Stimulated activated CD8-positive, alpha-beta memory T cell treated with anti-CD3 and anti-CD28 coated beads, Interleukin-2, amount 100 ng/mL, for 48 hours (primary cell): Measurements from ENCODE around the gene CCDC194.
"Not testable (repeated sequence)": the region's sequence is repeated elsewhere in the genome, so short reads cannot be mapped to it uniquely, and the experiment has no call there.

Experiments
- DNase-seq, 2 donors: peaks; one replicate each; pipeline ENCODE4 v3.0.0-alpha.2; 2020; ENCODE audit warnings: low read depth in 2 of 2

CCDC194 gene

DNA sequence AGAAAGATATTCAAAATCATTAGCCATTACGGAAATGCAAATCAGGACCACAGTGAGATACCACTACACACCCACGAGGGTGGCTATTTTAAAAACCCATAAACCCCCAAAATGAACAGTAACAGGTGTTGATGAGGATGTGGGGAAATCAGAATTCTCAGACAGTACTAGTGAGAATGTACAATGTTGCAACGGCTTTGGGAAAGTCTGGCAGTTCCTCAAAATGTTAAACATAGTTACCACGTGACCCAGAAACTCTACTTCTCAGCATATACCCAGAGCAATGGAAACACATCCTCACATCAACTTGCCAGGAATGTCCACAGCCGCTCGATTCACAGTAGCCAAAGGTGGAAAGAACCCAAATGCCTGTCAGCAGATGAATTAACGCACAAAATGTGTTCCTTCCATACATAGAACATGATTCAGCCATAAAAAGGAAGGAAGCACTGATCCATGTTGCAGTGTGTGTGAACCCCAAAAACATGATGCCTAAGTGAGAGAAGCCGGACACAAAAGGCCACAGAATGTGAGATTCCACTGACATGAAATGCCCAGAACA lies 23.9 kb downstream of the CCDC194 start:
- no peak for DNase-seq

GRCh38 chr19:17365361-17365760 lies 28.6 kb downstream of the CCDC194 start:
- DNase-seq: no peak

GRCh38 chr19:17363852-17364605 lies 30.0 kb downstream of the CCDC194 start:
- DNase-seq: not testable (repeated sequence)

GRCh38 chr19:17359905-17360800 lies 33.8 kb downstream of the CCDC194 start:
- DNase-seq: no peak

- no peak for DNase-seq
Measured at GRCh38 chr19:17358395-17358794, 35.6 kb downstream of the CCDC194 start.

DNA sequence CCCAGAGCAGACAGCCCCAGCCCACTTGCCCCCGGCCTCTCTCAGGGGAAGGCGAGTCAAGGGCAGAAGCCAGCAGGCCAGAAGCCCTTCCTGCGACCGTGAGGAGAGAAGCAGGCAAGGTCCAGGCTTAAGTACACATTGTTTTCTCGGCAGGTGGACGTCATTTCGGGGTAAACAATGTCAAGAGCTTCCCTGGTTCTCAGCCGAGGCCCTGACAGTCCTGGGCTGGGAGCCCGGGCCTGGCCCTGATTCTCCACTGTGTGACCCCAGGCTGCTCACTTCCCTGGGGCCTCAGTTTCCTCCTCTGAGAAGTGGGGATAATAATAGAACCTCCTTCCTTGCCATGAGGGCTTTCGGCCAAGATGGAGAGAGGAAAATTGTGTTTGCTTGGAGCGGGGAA lies 36.3 kb downstream of the CCDC194 start:
- no peak for DNase-seq

DNA sequence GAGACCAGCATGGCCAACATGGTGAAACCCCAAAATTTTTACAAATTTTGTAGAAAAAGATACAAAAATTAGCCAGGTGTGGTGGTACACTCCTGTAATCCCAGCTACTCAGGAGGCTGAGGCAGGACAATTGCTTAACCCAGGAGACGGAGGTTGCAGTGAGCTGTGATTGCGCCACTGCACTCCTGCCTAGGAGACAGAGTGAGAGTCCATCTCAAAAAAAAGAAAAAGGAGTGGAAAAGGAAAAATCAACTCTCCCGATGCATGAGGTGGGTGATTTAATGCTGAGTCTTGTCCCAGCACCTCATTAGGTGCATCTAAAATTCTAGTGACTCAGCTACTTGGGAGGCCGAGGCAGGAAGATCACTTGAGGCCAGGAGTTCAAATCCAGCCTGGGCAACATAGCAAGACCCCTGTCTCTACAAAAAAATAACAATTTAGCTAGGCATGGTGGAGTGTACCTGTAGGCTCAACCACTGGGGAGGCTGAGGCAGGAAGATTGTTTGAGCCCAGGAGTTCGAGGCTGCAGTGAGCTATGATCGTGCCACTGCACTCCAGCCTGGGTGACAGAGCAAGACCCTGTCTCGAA lies 36.8 kb downstream of the CCDC194 start:
- DNase-seq: no peak

GRCh38 chr19:17353386-17353785 lies 40.6 kb downstream of the CCDC194 start:
- DNase-seq: no peak

DNA sequence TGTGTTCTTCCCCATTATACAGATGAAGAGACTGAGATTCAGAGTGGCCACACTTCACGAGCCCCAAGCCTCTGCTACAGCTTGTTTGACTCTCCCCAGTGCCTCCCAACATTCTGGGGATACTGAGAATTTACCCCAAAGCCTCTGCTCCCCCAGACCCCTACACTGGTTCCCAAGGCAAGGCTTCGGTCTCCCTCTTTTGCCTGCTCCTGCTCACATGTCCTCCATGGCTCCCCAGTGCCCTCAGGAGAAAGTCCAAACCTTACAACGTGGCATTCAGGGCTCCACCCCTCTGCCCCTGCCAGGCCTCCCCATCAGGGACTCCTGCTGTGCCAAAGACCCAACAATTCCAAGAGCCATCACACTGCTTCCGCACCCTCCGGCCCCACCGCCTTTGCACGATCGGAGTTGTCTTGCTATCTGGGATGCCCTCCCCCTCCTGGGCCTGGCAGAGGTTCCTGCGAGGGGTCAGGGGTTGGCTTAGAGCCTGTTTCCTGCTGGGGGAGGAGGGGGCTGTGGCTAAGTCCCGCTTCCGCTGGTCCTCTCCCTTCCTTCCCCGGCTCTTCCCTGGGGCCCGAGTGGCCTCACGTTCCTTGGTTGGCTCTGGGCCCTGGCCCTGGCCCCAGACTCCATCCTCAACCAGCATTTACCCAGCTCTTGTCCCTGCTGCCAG lies 41.3 kb downstream of the CCDC194 start:
- no peak for DNase-seq

DNA sequence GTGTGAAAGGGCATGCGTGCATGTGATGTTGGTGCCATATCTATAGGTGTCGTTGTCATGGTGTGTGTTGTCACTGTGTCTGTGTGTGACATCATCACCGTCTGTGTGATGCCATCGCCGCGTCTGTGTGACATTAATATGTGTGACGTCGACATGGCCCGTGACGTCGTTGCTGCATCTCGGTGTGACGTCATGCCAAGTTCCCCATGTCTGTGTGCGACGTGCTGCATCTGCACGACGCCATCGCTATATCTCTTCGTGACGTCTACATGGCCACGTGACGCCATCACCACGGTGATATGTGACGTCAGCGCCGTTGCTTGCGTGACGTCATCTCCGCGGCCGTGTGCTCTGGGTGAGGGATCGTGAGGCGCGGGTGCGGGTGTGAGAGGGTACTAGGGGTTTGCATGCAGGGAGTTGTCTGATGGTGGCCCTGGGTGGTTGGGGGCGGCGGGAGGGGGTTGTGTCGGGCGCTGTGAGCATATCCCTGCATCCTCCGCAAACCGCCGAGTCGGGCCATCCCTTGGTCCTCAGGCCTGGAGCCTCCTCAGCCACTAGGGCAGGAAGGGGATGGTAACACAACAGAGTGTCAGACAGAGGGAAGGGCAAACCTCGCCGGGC lies 42.1 kb downstream of the CCDC194 start:
- no peak for DNase-seq

DNA sequence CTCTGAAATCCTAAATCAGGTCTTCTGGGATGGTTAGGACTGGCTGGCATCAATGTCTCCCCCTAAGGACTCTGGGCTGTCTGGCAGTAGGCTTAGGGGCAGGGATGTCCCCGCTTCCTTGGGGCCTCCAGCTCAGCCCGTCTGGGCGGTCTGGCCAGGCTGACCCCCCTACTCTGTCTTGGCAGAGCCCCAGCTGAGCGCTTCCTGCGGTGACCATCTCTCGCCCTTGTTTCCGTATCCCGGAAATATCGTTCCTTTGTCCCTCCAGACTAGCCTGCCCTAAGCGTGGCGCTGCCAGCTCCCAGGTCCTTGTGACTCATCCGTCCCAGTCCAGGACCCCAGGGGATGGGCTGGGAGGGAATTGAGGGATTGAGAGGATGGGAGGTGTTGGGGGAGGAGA lies 45.3 kb downstream of the CCDC194 start:
- DNase-seq: no peak

DNA sequence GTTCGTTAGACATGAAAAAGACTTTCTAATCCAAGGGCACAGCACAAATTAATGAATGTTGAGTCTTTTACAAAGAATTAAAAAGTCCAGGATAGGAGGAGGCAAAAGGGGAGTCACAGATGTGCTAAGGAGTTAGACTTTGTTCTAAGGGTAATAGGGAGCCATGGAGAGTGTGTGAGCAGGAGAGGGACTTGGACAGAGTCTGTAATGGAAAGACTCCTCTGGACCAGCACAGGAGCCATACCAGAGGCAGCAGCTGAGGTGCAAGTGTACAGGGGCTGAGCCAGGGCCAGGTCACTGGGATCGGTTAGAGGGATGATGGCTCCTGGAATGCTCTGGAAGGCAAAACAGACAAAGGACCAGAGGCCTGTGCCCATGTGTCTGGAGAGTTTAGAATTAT lies 46.1 kb downstream of the CCDC194 start:
- DNase-seq: no peak

- no peak for DNase-seq
Measured at GRCh38 chr19:17347361-17347760, 46.6 kb downstream of the CCDC194 start.

- peak; percentile 64 to 73 for DNase-seq
Measured at GRCh38 chr19:17346109-17346671, 47.8 kb downstream of the CCDC194 start.

GRCh38 chr19:17341845-17342244 lies 52.2 kb downstream of the CCDC194 start:
- DNase-seq: no peak

DNA sequence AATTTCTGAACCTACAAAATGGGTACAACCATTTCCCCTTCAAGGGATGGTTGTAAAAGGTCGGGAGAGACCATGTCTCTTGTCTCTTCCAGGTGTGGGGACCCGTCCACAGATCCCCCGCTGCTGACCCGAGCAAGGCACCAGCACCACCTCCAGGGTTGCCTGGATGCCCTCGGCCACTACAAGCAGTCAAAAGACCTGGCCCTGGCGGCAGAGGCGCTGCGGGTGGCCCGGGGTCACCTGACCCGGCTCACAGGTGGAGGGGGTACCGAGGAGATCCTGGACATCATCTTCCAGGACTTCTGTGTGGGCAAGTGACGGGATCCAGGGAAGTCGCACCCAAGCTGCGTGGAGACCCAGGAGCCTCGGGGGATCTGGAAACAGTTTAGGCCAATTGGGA lies 52.6 kb downstream of the CCDC194 start:
- no peak for DNase-seq

- no peak for DNase-seq
Measured at GRCh38 chr19:17340871-17341357, 53.1 kb downstream of the CCDC194 start.
